Skeletal muscle satellite cell (primary cell): ENCODE results near the gene DNAH2.

ENCODE experiments used
- H3K27me3 ChIP-seq: 2 replicates; pipeline ENCODE4 v1.7.0; 2013; ENCODE audit warnings: low read length; ENCODE audit not compliant: control insufficient read depth, insufficient read depth
- H3K36me3 ChIP-seq: 2 replicates; pipeline ENCODE4 v1.7.0; 2013; ENCODE audit warnings: mild to moderate bottlenecking, control low read depth, low read length; ENCODE audit not compliant: insufficient read depth
- H3K4me1 ChIP-seq: 2 replicates; pipeline ENCODE4 v1.7.0; 2013; ENCODE audit warnings: low read length; ENCODE audit not compliant: control insufficient read depth, insufficient read depth
- H3K4me2 ChIP-seq: 2 replicates; pipeline ENCODE4 v1.7.0; 2013; ENCODE audit warnings: mild to moderate bottlenecking, low read length
- H3K4me3 ChIP-seq: 2 replicates; pipeline ENCODE4 v1.7.0; 2013; ENCODE audit warnings: low read length
- H3K9ac ChIP-seq: 2 replicates; pipeline ENCODE4 v1.7.0; 2013; ENCODE audit warnings: mild to moderate bottlenecking, low read depth, low read length, moderate library complexity
- H3K9me3 ChIP-seq: replicated peaks from 2 replicates; pipeline ENCODE4 v1.7.0; 2013; ENCODE audit warnings: mild to moderate bottlenecking, control low read depth, low read length

The DNAH2 gene

GRCh38 chr17:7767004-7767403 is 49.5 kb downstream of the DNAH2 start:
- Histone ChIP-seq H3K4me1 (no peaks in the 10 kb centered on the region), H3K27me3 (peaks cover 31% of the 10 kb centered on the region), H3K36me3 (no peaks in the 10 kb centered on the region), H3K9me3 (no peaks in the 10 kb centered on the region), H3K9ac (no peak overlapping the region), H3K4me2 (no peak overlapping the region), H3K4me3 (no peak overlapping the region)

- Histone ChIP-seq H3K4me3 (no peak overlapping the region), H3K4me2 (no peak overlapping the region), H3K4me1 (no peaks in the 10 kb centered on the region), H3K36me3 (no peaks in the 10 kb centered on the region), H3K9ac (no peak overlapping the region), H3K27me3 (peaks cover 31% of the 10 kb centered on the region), H3K9me3 (no peaks in the 10 kb centered on the region)
Measured at GRCh38 chr17:7767405-7768021, 50.0 kb downstream of the DNAH2 start.

GRCh38 chr17:7769854-7770253 is 52.3 kb downstream of the DNAH2 start:
- H3K4me3 ChIP-seq: no peak overlapping the region
- H3K4me1 ChIP-seq: peaks cover 6% of the 10 kb centered on the region
- H3K9ac ChIP-seq: no peak overlapping the region
- H3K27me3 ChIP-seq: peaks cover 39% of the 10 kb centered on the region
- no peaks in the 10 kb centered on the region for H3K36me3 ChIP-seq
- no peaks in the 10 kb centered on the region for H3K9me3 ChIP-seq
- H3K4me2 ChIP-seq: no peak overlapping the region

DNA sequence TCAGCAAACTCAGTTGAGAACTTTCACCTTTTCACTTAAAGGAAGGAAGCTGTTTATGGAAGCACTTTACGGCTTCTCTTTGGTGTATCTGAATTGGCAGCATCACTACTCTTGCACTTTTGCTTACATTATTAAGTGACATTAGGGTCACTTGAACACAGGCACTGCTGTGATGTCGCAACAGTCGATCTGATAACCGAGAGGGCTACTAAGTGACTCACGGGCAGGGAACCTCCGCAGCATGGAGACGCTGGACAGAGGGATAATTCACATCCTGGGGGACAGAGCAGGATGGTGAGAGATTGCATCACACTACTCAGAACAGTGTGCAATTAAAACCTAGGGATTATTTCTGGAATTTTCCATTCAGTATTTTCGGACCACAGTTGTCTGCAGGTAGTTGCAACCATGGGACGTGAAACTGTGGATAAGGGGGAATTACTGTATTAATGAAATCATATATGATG is 56.5 kb downstream of the DNAH2 start:
- Histone ChIP-seq H3K9me3 (no peaks in the 10 kb centered on the region), H3K4me2 (no peak overlapping the region), H3K36me3 (no peaks in the 10 kb centered on the region), H3K9ac (no peak overlapping the region), H3K27me3 (peaks cover 55% of the 10 kb centered on the region), H3K4me1 (peaks cover 6% of the 10 kb centered on the region), H3K4me3 (no peak overlapping the region)

GRCh38 chr17:7775051-7775450 is 57.5 kb downstream of the DNAH2 start:
- Histone ChIP-seq H3K4me1 (peaks cover 6% of the 10 kb centered on the region), H3K4me3 (no peak overlapping the region), H3K36me3 (no peaks in the 10 kb centered on the region), H3K9ac (no peak overlapping the region), H3K9me3 (no peaks in the 10 kb centered on the region), H3K27me3 (peaks cover 59% of the 10 kb centered on the region), H3K4me2 (no peak overlapping the region)

DNA sequence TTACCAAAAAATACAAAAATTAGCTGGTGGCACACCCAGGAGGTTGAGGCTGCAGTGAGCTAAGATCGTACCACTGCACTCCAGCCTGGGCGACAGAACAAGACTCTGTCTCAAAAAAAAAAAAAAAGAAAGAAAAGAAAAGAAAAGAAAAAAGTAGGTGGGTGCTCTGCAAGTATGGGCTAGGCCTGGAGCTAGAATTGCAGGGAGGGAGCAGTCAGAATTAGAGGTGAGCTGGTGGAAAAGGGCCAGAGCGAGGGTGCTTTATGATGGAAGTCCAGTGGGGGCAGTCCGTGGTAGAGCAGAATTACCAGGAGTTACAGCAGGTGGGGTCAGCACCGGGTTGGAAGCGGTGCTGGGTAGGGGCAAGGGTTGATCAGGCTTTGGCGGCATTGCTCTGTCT is 59.5 kb downstream of the DNAH2 start:
- Histone ChIP-seq H3K9ac (no peak overlapping the region), H3K36me3 (no peaks in the 10 kb centered on the region), H3K9me3 (no peaks in the 10 kb centered on the region), H3K27me3 (peaks cover 63% of the 10 kb centered on the region), H3K4me1 (peaks cover 6% of the 10 kb centered on the region), H3K4me2 (no peak overlapping the region), H3K4me3 (no peak overlapping the region)

DNA sequence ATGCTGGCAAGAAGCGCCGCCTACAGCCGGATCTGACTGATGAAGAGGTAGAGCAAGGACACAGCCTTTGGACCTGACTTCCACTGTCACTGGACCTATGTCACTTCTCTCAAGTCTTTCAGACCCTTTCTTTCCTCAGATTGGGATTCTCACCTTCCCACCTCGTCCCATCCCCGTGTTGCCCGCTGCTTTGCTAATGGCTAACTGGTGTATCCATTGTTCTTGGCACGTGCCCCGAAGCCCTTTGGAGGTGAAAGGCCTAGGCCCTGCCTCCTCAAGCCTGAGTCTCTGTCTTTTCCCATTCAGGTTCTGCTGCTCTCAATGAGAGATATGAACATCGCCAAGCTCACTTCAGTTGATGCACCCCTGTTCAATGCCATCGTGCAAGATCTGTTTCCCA is 63.2 kb downstream of the DNAH2 start:
- Histone ChIP-seq H3K27me3 (peaks cover 82% of the 10 kb centered on the region), H3K36me3 (no peaks in the 10 kb centered on the region), H3K4me1 (no peaks in the 10 kb centered on the region), H3K4me2 (no peak overlapping the region), H3K4me3 (no peak overlapping the region), H3K9ac (no peak overlapping the region), H3K9me3 (no peaks in the 10 kb centered on the region)

DNA sequence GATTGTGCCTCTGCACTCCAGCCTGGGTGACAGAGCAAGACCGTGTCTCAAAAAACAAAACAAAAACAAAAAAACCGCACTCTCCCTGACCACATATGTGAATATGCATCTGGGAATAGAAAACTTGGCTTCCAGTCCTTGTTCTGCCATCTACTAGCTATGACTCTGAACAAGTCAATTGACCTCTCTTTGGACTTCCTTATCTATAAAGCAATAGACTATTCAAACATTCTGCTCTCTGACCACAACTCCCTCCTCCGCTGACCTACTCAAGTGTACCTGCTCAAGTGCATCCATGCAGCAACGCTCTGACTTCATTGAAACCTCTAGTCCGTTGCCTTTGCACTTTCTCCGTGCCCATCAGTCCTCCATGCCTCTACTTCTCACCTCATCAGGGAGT is 63.9 kb downstream of the DNAH2 start:
- no peak overlapping the region for H3K4me3 ChIP-seq
- no peak overlapping the region for H3K9ac ChIP-seq
- no peak overlapping the region for H3K4me2 ChIP-seq
- H3K9me3 ChIP-seq: no peaks in the 10 kb centered on the region
- peaks cover 83% of the 10 kb centered on the region for H3K27me3 ChIP-seq
- H3K4me1 ChIP-seq: no peaks in the 10 kb centered on the region
- H3K36me3 ChIP-seq: no peaks in the 10 kb centered on the region

DNA sequence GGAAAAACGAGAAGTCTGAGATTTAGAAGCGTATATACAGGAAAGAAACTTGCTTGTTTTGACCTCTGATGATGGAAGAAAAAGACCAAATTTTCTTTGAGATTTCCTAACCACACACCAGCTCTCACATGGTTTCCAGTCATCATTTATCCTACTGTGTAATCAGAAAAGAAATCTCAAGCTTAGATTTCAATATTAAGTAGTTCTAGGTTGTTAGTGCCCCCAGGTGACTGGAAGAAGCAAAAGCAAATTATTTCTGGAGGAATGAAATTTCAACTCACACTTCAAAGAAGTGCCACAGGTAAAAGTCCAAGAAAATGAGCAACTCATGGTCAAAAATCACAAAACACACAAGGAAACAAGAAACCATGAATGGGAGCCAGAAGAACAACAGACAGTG is 64.7 kb downstream of the DNAH2 start:
- Histone ChIP-seq H3K36me3 (no peaks in the 10 kb centered on the region), H3K27me3 (peaks cover 85% of the 10 kb centered on the region), H3K9ac (no peak overlapping the region), H3K4me3 (no peak overlapping the region), H3K9me3 (no peaks in the 10 kb centered on the region), H3K4me2 (no peak overlapping the region), H3K4me1 (no peaks in the 10 kb centered on the region)

GRCh38 chr17:7786866-7787265 is 69.3 kb downstream of the DNAH2 start:
- Histone ChIP-seq H3K27me3 (peaks cover 52% of the 10 kb centered on the region), H3K9ac (no peak overlapping the region), H3K36me3 (no peaks in the 10 kb centered on the region)

DNA sequence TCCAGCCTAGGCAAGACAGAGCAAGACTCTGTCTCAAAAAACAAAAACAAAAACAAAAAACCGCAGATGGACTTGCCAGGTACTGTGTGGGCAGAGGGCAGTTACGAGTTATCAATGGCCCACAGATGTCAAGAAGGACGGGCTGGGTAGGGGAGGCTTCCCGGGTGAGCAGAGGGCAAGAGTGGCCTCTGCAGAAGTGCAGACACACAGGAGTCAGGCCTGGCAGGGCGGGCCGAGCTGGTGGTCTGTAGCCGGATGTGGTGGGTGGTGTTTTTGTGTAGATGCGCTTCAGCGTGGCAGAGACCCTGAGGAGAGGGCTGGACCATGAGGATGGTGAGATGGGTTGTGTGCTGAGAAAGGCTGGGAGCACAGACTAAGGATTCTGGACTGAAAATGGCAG is 71.6 kb downstream of the DNAH2 start:
- Histone ChIP-seq H3K9ac (no peak overlapping the region), H3K36me3 (no peaks in the 10 kb centered on the region), H3K4me3 (no peak overlapping the region), H3K27me3 (peaks cover 42% of the 10 kb centered on the region), H3K9me3 (no peaks in the 10 kb centered on the region), H3K4me1 (no peaks in the 10 kb centered on the region), H3K4me2 (no peak overlapping the region)

More at GRCh38 chr17:7786866-7787265, 69.3 kb downstream of the DNAH2 start:
- no peak overlapping the region for H3K4me2 ChIP-seq
- no peak overlapping the region for H3K4me3 ChIP-seq
- H3K4me1 ChIP-seq: no peaks in the 10 kb centered on the region
- H3K9me3 ChIP-seq: no peaks in the 10 kb centered on the region

- no peak overlapping the region for H3K4me3 ChIP-seq
- no peak overlapping the region for H3K4me2 ChIP-seq
- H3K9me3 ChIP-seq: no peaks in the 10 kb centered on the region
Measured at GRCh38 chr17:7790150-7790549, 72.6 kb downstream of the DNAH2 start.

More at GRCh38 chr17:7790150-7790549, 72.6 kb downstream of the DNAH2 start:
- H3K9ac ChIP-seq: no peak overlapping the region
- peaks cover 38% of the 10 kb centered on the region for H3K27me3 ChIP-seq
- no peaks in the 10 kb centered on the region for H3K4me1 ChIP-seq
- no peaks in the 10 kb centered on the region for H3K36me3 ChIP-seq
